HepG2 (cell line): ENCODE results near the gene SLA2. TPM values are rescaled to one million over a fixed set of nuclear protein-coding genes. Genes with fewer than 3 reads are reported as not detected.
A peak's percentile ranks its signal among the peaks of the same experiment; 100 is the strongest.

Experiments used
- CHD4 ChIP-seq: fragments of 200-600 bp; sonication (generic); IDR thresholded peaks from 2 replicates; pipeline ENCODE4 v1.7.0; 2017; ENCODE audit warnings: mild to moderate bottlenecking, low read length, borderline replicate concordance
- EED ChIP-seq: sonication (generic); formaldehyde crosslinking; IDR thresholded peaks from 2 replicates; pipeline ENCODE4 v1.5.0; 2020; ENCODE audit warnings: mild to moderate bottlenecking, missing genetic modification reagents
- FOSL2 ChIP-seq: sonication (generic); formaldehyde crosslinking; IDR thresholded peaks from 2 replicates; pipeline ENCODE4 v1.4.0; 2020; ENCODE audit warnings: missing genetic modification reagents
- GLI4 ChIP-seq: sonication (generic); formaldehyde crosslinking; IDR thresholded peaks from 2 replicates; pipeline ENCODE4 v1.5.1; 2020; ENCODE audit warnings: missing genetic modification reagents, mild to moderate bottlenecking, moderate library complexity, borderline replicate concordance
- GMEB1 ChIP-seq: sonication (generic); formaldehyde crosslinking; IDR thresholded peaks from 2 replicates; pipeline ENCODE4 v1.5.1; 2020; ENCODE audit warnings: missing genetic modification reagents, mild to moderate bottlenecking, borderline replicate concordance
- MXD3 ChIP-seq: IDR thresholded peaks from 2 replicates; pipeline ENCODE4 v1.6.1; 2016; ENCODE audit warnings: mild to moderate bottlenecking, missing biosample characterization, missing genetic modification reagents
- RORA ChIP-seq: sonication (generic); formaldehyde crosslinking; IDR thresholded peaks from 2 replicates; pipeline ENCODE4 v1.5.0; 2020; ENCODE audit warnings: mild to moderate bottlenecking, missing genetic modification reagents, moderate library complexity
- SALL1 ChIP-seq: sonication (generic); formaldehyde crosslinking; IDR thresholded peaks from 2 replicates; pipeline ENCODE4 v1.8.0; 2022; ENCODE audit warnings: mild to moderate bottlenecking, missing genetic modification reagents
- STAG1 ChIP-seq: sonication (generic); formaldehyde crosslinking; IDR thresholded peaks from 2 replicates; pipeline ENCODE4 v1.4.0; 2020; ENCODE audit warnings: missing genetic modification reagents
- ZBTB20 ChIP-seq: sonication (generic); formaldehyde crosslinking; IDR thresholded peaks from 2 replicates; pipeline ENCODE4 v1.8.1; 2023; ENCODE audit warnings: missing genetic modification reagents, low read depth, mild to moderate bottlenecking, borderline replicate concordance
- ZBTB7A ChIP-seq: sonication (generic); formaldehyde crosslinking; IDR thresholded peaks from 2 replicates; pipeline ENCODE4 v1.8.0; 2022; ENCODE audit warnings: mild to moderate bottlenecking, missing genetic modification reagents
- ZNF362 ChIP-seq: sonication (generic); formaldehyde crosslinking; IDR thresholded peaks from 2 replicates; pipeline ENCODE4 v1.4.0; 2020; ENCODE audit warnings: missing genetic modification reagents, mild to moderate bottlenecking, borderline replicate concordance
- ZNF564 ChIP-seq: sonication (generic); formaldehyde crosslinking; IDR thresholded peaks from 2 replicates; pipeline ENCODE4 v1.8.1; 2023; ENCODE audit warnings: mild to moderate bottlenecking, missing genetic modification reagents
- polyA plus RNA-seq, 8 experiments: library from polyadenylated mRNA; depleted of rRNA in 3 of 8; stranded (reverse) in 7 of 8; unstranded in 1 of 8; fragments of >200 nt; fragmentation: Illumina TruSeq in 4 of 8; extraction: Trizol in 4 of 8; gene quantifications; 2 replicates each; pipeline versions ENCODE4 v1.2.1 to v1.2.3, GENCODE V29; 2011 to 2016; ENCODE audit warnings: low read depth in 4 of 8, missing spikeins in 1 of 8, mixed read lengths in 1 of 8; ENCODE audit not compliant: insufficient read depth in 1 of 8
- total RNA-seq, 5 experiments: library from RNA; depleted of rRNA; stranded (reverse); fragments of >200 nt; fragmentation: Illumina TruSeq; extraction: Trizol; gene quantifications; 2 replicates each; pipeline ENCODE4 v1.2.3, GENCODE V29; 2016; ENCODE audit warnings: low read depth in 1 of 5
- TF ChIP-seq, protein P1 (sequence below): sonication (generic); formaldehyde crosslinking; IDR thresholded peaks from 2 replicates; pipeline ENCODE4 v1.4.0; 2020; ENCODE audit warnings: missing genetic modification reagents
- TF ChIP-seq, protein P2 (sequence below): sonication (generic); formaldehyde crosslinking; conservative IDR thresholded peaks from 2 replicates; pipeline ENCODE4 v1.8.0; 2022; ENCODE audit warnings: missing genetic modification reagents
- TF ChIP-seq, protein P3 (sequence below): sonication (generic); formaldehyde crosslinking; IDR thresholded peaks from 2 replicates; pipeline ENCODE4 v1.4.0; 2020; ENCODE audit warnings: missing genetic modification reagents, mild to moderate bottlenecking, borderline replicate concordance

Gene SLA2
- total and polyA plus RNA-seq, 2 of the 13 experiments (the other 11 are each of a cell fraction or from before 2014, with no cell fraction given): 1.6 to 3.6 TPM

DNA sequence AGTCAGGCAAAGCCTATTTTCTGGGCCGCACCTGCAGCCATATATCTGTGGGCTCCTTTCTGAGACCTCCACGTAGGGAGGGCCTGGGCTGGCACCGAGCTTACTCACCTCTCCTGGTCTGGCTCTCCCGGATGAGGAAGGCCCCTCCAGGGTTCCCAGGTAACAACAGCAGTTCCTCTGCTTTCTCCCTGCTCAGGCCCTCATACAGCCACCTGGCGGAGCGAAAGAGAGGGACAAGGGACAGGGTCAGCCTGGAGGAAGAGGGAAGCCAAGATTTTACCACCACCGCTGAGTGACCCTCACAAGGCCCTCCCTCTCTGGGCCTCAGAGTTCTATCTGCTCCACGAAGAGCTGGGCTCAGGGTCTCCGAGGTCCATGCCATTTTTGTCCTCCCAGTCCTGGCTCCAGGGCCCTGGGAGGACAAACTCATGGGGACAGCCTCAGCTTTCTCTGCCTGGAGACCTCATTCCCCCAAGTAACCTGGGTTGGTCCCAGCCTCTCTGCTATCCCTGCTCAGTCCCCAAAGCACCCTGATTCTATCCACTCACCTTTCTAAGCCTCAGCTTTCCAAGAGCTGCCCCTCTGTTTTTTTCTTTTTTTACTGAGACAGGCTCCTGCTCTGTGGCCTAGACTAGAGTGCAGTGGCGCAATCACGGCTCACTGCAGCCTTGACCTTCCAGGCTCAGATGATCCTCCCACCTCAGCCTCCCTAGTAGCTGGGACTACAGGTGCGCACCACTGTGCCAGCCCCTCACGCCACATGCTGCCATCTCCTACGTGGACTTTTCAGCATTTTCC lies 13.3 kb downstream of the SLA2 start (continued):
- TF ChIP-seq, protein P1, sequence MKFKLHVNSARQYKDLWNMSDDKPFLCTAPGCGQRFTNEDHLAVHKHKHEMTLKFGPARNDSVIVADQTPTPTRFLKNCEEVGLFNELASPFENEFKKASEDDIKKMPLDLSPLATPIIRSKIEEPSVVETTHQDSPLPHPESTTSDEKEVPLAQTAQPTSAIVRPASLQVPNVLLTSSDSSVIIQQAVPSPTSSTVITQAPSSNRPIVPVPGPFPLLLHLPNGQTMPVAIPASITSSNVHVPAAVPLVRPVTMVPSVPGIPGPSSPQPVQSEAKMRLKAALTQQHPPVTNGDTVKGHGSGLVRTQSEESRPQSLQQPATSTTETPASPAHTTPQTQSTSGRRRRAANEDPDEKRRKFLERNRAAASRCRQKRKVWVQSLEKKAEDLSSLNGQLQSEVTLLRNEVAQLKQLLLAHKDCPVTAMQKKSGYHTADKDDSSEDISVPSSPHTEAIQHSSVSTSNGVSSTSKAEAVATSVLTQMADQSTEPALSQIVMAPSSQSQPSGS (CRISPR knock-in tag): peak; percentile 38; the same call in 1 of the 2 replicates
- TF ChIP-seq GLI4 (CRISPR knock-in tag) (peak; percentile 33; the same call in 1 of the 2 replicates), GMEB1 (CRISPR knock-in tag) (no peak; the same call in none of the 2 replicates), ZNF362 (CRISPR knock-in tag) (peak; percentile 85; the same call in 1 of the 2 replicates), EED (CRISPR knock-in tag) (0 out of 2 replicates have a peak, but pooled peaks have one; percentile 71), MXD3 (peak; percentile 63; the same call in 1 of the 2 replicates), CHD4 (peak; percentile 56), STAG1 (peak; percentile 82), FOSL2 (peak; percentile 43), ZNF564 (CRISPR knock-in tag) (0 out of 2 replicates have a peak, but pooled peaks have one; percentile 66), ZBTB20 (0 out of 2 replicates have a peak, but pooled peaks have one; percentile 25), RORA (CRISPR knock-in tag) (no peak), SALL1 (CRISPR knock-in tag) (peak; percentile 59), ZBTB7A (CRISPR knock-in tag) (no peak)
- TF ChIP-seq, protein P2, sequence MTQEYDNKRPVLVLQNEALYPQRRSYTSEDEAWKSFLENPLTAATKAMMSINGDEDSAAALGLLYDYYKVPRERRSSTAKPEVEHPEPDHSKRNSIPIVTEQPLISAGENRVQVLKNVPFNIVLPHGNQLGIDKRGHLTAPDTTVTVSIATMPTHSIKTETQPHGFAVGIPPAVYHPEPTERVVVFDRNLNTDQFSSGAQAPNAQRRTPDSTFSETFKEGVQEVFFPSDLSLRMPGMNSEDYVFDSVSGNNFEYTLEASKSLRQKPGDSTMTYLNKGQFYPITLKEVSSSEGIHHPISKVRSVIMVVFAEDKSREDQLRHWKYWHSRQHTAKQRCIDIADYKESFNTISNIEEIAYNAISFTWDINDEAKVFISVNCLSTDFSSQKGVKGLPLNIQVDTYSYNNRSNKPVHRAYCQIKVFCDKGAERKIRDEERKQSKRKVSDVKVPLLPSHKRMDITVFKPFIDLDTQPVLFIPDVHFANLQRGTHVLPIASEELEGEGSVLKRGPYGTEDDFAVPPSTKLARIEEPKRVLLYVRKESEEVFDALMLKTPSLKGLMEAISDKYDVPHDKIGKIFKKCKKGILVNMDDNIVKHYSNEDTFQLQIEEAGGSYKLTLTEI (CRISPR knock-in tag): no peak
- TF ChIP-seq, protein P3, sequence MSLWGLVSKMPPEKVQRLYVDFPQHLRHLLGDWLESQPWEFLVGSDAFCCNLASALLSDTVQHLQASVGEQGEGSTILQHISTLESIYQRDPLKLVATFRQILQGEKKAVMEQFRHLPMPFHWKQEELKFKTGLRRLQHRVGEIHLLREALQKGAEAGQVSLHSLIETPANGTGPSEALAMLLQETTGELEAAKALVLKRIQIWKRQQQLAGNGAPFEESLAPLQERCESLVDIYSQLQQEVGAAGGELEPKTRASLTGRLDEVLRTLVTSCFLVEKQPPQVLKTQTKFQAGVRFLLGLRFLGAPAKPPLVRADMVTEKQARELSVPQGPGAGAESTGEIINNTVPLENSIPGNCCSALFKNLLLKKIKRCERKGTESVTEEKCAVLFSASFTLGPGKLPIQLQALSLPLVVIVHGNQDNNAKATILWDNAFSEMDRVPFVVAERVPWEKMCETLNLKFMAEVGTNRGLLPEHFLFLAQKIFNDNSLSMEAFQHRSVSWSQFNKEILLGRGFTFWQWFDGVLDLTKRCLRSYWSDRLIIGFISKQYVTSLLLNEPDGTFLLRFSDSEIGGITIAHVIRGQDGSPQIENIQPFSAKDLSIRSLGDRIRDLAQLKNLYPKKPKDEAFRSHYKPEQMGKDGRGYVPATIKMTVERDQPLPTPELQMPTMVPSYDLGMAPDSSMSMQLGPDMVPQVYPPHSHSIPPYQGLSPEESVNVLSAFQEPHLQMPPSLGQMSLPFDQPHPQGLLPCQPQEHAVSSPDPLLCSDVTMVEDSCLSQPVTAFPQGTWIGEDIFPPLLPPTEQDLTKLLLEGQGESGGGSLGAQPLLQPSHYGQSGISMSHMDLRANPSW (CRISPR knock-in tag): no peak
